Keratinocyte (primary cell): ENCODE results near the gene PFKFB3. TPM values are rescaled to one million over a fixed set of nuclear protein-coding genes. Genes with fewer than 3 reads are reported as not detected.

Experiments
- DNase-seq: peaks from one replicate; pipeline ENCODE4 v3.0.0-alpha.2; 2011; ENCODE audit warnings: low read depth, missing footprints, low spot score
- FAIRE-seq: peaks from 2 replicates; lab custom pipeline; 2011; peaks lifted over from hg19 to GRCh38; lab: Jason Lieb, UNC
- H2AFZ ChIP-seq: 2 replicates; pipeline ENCODE4 v1.6.0; 2012; ENCODE audit warnings: low read length, control low read depth, inconsistent platforms; ENCODE audit not compliant: control insufficient read depth
- H3K27ac ChIP-seq: 2 replicates; pipeline ENCODE4 v1.5.1; 2011; ENCODE audit warnings: low read length; ENCODE audit not compliant: control insufficient read depth, insufficient read depth
- H3K27me3 ChIP-seq: 3 replicates; pipeline ENCODE4 v1.6.0; 2011; ENCODE audit warnings: low read length; ENCODE audit not compliant: control insufficient read depth, insufficient read depth; ENCODE audit errors: extremely low read depth
- H3K36me3 ChIP-seq, 2 experiments: 2 replicates in 1 of 2; 3 replicates in 1 of 2; pipeline ENCODE4 v1.5.1; 2011; ENCODE audit warnings: low read length in 2 of 2, mild to moderate bottlenecking in 1 of 2; ENCODE audit not compliant: control insufficient read depth in 2 of 2, insufficient read depth in 2 of 2; ENCODE audit errors: extremely low read depth in 1 of 2
- H3K4me1 ChIP-seq: 3 replicates; pipeline ENCODE4 v1.5.1; 2011; ENCODE audit warnings: low read length; ENCODE audit not compliant: control insufficient read depth, insufficient read depth; ENCODE audit errors: extremely low read depth
- H3K4me2 ChIP-seq: 3 replicates; pipeline ENCODE4 v1.6.0; 2011; ENCODE audit warnings: low read depth, low read length; ENCODE audit not compliant: control insufficient read depth, insufficient read depth; ENCODE audit errors: extremely low read depth
- H3K4me3 ChIP-seq, 3 experiments: fragments of 200-600 bp in 1 of 3; sonication (generic) in 1 of 3; 2 replicates in 2 of 3; 3 replicates in 1 of 3; pipeline ENCODE4 v1.5.1; 2011 to 2016; ENCODE audit warnings: low read length in 3 of 3, mild to moderate bottlenecking in 3 of 3, control low read depth in 2 of 3, inconsistent platforms in 1 of 3, low read depth in 1 of 3, mixed read lengths in 1 of 3, mixed run types in 1 of 3, moderate library complexity in 1 of 3; ENCODE audit not compliant: control insufficient read depth in 2 of 3, insufficient read depth in 2 of 3; ENCODE audit errors: extremely low read depth in 1 of 3
- H3K79me2 ChIP-seq: 2 replicates; pipeline ENCODE4 v1.6.0; 2012; ENCODE audit warnings: low read length; ENCODE audit not compliant: control insufficient read depth, insufficient read depth
- H3K9ac ChIP-seq: 3 replicates; pipeline ENCODE4 v1.6.0; 2011; ENCODE audit warnings: low read length; ENCODE audit not compliant: control insufficient read depth, insufficient read depth; ENCODE audit errors: extremely low read depth
- H3K9me1 ChIP-seq: 3 replicates; pipeline ENCODE4 v1.6.0; 2011; ENCODE audit warnings: low read length; ENCODE audit not compliant: control insufficient read depth, insufficient read depth; ENCODE audit errors: extremely low read depth
- H3K9me3 ChIP-seq: 2 replicates; pipeline ENCODE4 v1.5.1; 2012; ENCODE audit warnings: low read depth, low read length; ENCODE audit not compliant: control insufficient read depth
- H4K20me1 ChIP-seq: 3 replicates; pipeline ENCODE4 v1.6.0; 2011; ENCODE audit warnings: low read length; ENCODE audit not compliant: control insufficient read depth, insufficient read depth; ENCODE audit errors: extremely low read depth
- CTCF ChIP-seq, 3 experiments: IDR thresholded peaks in 1 of 3; conservative IDR thresholded peaks in 1 of 3; optimal IDR thresholded peaks in 1 of 3; 2 replicates in 2 of 3; 3 replicates in 1 of 3; pipeline versions ENCODE3 to v1.5.1; 2011; ENCODE audit warnings: low read length in 3 of 3, mild to moderate bottlenecking in 3 of 3, moderate library complexity in 2 of 3, control low read depth in 1 of 3, inconsistent platforms in 1 of 3; ENCODE audit not compliant: insufficient read depth in 2 of 3; ENCODE audit errors: extremely low read depth in 1 of 3
- EZH2 ChIP-seq: IDR thresholded peaks from one replicate; pipeline ENCODE4 v1.6.1; 2012; ENCODE audit warnings: inconsistent platforms, mild to moderate bottlenecking, low read length, moderate library complexity
- dilution Hi-C: fragments of 300-500 bp; cut with MboI; formaldehyde crosslinking; loops from one replicate; pipeline ENCODE4 v1.7.0; 2020; ENCODE audit warnings: low sequenced_read_pairs; ENCODE audit not compliant: extremely low pct_ligation_motif_present
- polyA plus RNA-seq, 5 experiments: library from polyadenylated mRNA; depleted of rRNA in 3 of 5; stranded (reverse) in 3 of 5; stranded (forward) in 1 of 5; unstranded in 1 of 5; fragments of >200 nt; gene quantifications; 1 replicate in 1 of 5; 2 replicates in 3 of 5; 3 replicates in 1 of 5; pipeline versions ENCODE4 v1.2.1 to v1.2.3, GENCODE V29; 2011 to 2012; ENCODE audit warnings: missing spikeins in 2 of 5, low read depth in 1 of 5, low replicate concordance in 1 of 5

The PFKFB3 gene
- polyA plus RNA-seq, 1 donor (not counting 4 experiments of a cell fraction or from before 2014, with no cell fraction given) = 18.6 TPM

DNA sequence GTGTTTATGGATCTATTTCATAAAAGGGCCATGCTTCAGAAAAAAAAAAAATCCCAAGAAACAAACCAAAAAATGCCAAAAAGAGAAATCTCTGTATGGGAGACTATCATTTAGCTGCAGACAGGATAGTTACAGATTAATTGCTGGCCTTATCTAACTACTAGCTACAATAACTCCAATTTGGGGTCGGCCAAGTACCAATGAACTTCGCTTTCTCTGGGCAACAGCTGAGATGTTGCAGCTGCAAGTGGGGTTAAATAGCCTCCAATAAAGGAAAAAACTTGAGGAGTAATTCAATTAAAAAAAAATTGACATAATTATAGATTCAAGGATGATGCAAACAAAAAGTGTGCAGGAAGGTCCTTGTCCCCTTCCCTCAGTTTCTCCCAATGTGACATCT lies 73.6 kb downstream of the PFKFB3 start:
- FAIRE-seq (no peak), DNase-seq (no peak)
- no peaks in the 10 kb centered on the region for H3K27me3 ChIP-seq
- H4K20me1 ChIP-seq = no peaks in the 10 kb centered on the region
- peak overlapping the region; percentile 83 for H3K27ac ChIP-seq
- no peak overlapping the region for H3K4me3 ChIP-seq
- H3K9me3 ChIP-seq = no peaks in the 10 kb centered on the region
- H3K4me1 ChIP-seq = peaks cover 19% of the 10 kb centered on the region
- H2AFZ ChIP-seq = no peak overlapping the region
- no peak overlapping the region for H3K9ac ChIP-seq
- dilution Hi-C loops = no loop called here
- no peaks in the 10 kb centered on the region for H3K9me1 ChIP-seq
- TF ChIP-seq EZH2 = no peak
- no peak for TF ChIP-seq CTCF (optimal IDR thresholded peaks at IDR 0.05 in 1 of 3, IDR thresholded peaks at IDR 0.05 in 1 of 3, conservative IDR thresholded peaks at IDR 0.05 in 1 of 3; ENCODE audit: extremely low read depth in 1 of 3, insufficient read depth in 2 of 3, low read length in 3 of 3)
- no peak overlapping the region for H3K4me2 ChIP-seq
- H3K36me3 ChIP-seq = no peaks in the 10 kb centered on the region
- no peaks in the 10 kb centered on the region for H3K79me2 ChIP-seq

GRCh38 chr10:6278519-6279120 lies 75.9 kb downstream of the PFKFB3 start:
- TF ChIP-seq EZH2 (no peak), CTCF (optimal IDR thresholded peaks at IDR 0.05 in 1 of 3, IDR thresholded peaks at IDR 0.05 in 1 of 3, conservative IDR thresholded peaks at IDR 0.05 in 1 of 3; ENCODE audit: extremely low read depth in 1 of 3, insufficient read depth in 2 of 3, low read length in 3 of 3) (no peak)
- Histone ChIP-seq H3K4me1 (peaks cover 19% of the 10 kb centered on the region), H3K9ac (no peak overlapping the region), H3K4me3 (no peak overlapping the region), H3K36me3 (no peaks in the 10 kb centered on the region), H3K4me2 (no peak overlapping the region), H4K20me1 (no peaks in the 10 kb centered on the region), H3K27ac (no peak overlapping the region), H3K79me2 (no peaks in the 10 kb centered on the region), H3K27me3 (no peaks in the 10 kb centered on the region), H3K9me1 (no peaks in the 10 kb centered on the region), H3K9me3 (no peaks in the 10 kb centered on the region), H2AFZ (no peak overlapping the region)
- DNase-seq = no peak
- dilution Hi-C loops = no loop called here
- FAIRE-seq = no peak
